ENCODE results near the gene CHRM1. TPM values are rescaled to one million over a fixed set of nuclear protein-coding genes. Genes with fewer than 3 reads are reported as not detected.

CHRM1 gene
- total RNA-seq, 1 donor from 2014 or later, result not detected

DNA sequence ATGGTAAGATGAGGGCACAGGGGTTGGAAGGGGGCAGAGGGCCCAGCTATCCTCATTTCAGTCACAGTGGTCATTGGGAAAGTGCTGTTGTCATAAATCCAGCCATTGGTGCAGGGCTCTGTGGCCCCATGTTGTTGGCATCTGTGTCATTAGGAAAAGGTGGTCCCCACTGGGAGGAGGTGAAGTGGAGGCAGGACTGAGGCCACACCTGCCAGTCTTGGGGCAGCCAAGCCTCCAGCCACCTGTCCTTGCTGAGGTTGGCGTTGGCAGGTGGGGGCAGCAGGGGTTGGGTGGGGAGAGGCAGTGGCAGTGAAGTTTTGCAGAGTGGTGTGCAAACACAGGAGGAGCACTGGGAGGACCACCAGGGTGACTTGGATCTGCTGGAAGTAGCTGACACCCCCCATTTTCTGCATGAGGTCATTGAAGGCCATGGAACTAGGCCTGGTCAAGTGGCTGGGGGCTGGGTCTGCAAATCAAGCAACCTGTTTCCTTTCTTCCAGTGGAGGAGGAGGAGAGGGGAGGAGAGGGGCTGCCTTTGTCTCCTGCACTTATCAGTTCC lies 38.3 kb upstream of the CHRM1 start:
- DNase-seq (ENCODE audit: low spot score), result no peak
- H3K4me1 Mint-ChIP-seq (ENCODE audit: unreplicated experiment), result peaks cover 16% of the 10 kb centered on the region
- H3K27ac Mint-ChIP-seq (ENCODE audit: unreplicated experiment), result no peak overlapping the region
- peaks cover 8% of the 10 kb centered on the region for H3K36me3 Mint-ChIP-seq (ENCODE audit: low read depth, unreplicated experiment)
- TF ChIP-seq, protein P1, sequence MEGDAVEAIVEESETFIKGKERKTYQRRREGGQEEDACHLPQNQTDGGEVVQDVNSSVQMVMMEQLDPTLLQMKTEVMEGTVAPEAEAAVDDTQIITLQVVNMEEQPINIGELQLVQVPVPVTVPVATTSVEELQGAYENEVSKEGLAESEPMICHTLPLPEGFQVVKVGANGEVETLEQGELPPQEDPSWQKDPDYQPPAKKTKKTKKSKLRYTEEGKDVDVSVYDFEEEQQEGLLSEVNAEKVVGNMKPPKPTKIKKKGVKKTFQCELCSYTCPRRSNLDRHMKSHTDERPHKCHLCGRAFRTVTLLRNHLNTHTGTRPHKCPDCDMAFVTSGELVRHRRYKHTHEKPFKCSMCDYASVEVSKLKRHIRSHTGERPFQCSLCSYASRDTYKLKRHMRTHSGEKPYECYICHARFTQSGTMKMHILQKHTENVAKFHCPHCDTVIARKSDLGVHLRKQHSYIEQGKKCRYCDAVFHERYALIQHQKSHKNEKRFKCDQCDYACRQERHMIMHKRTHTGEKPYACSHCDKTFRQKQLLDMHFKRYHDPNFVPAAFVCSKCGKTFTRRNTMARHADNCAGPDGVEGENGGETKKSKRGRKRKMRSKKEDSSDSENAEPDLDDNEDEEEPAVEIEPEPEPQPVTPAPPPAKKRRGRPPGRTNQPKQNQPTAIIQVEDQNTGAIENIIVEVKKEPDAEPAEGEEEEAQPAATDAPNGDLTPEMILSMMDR (IDR thresholded peaks at IDR 0.05; ENCODE audit: unreplicated experiment), result no peak
- H3K4me3 Mint-ChIP-seq (ENCODE audit: unreplicated experiment), result no peak overlapping the region
- peaks cover 2% of the 10 kb centered on the region for H3K27me3 Mint-ChIP-seq (ENCODE audit: unreplicated experiment)
- no peaks in the 10 kb centered on the region for H3K9me3 Mint-ChIP-seq (ENCODE audit: unreplicated experiment)

DNA sequence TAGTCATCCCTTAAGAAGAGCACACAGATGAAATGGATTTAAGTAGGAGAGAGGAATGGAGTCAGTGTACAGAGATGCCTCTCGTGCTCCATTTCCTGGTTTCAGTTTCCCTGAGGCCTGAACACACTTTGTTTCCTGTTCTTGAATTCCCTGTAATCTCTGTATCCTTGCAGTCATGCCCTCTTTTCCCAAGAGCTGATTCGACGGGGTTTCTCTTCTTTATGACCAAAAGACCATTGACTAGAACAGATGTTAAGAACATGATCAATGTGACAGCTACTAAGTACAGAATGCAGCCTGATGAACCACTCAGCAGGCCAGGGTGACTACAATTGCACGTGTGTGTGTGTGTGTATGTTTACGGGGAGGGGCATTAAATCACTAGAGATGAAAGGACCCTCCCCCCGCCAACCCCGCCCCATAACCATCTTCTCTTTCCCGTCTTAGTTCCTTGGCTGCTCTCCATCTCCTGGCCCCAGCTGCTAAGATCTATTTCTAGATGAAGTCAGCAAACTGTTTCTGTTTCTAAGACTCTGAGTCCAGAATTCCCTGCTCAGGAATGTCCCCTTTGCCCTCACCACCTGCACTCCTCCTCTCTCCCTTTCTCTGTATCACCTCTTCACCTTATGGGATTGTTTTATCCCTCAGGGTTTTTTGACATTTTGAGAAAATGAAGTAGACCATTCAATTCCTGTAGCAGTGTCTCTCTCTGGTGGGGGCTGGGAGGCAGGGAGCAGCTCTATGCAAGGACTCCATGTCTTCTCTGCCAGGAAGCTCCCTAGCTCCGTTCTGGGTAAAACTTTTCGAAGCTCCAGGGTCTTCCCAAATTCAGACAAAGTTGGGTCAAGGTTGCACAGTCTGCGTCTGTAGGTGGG lies 37.6 kb upstream of the CHRM1 start:
- Mint-ChIP-seq H3K27me3 (ENCODE audit: unreplicated experiment) (peaks cover 3% of the 10 kb centered on the region), H3K4me3 (ENCODE audit: unreplicated experiment) (no peak overlapping the region), H3K9me3 (ENCODE audit: unreplicated experiment) (no peaks in the 10 kb centered on the region), H3K36me3 (ENCODE audit: low read depth, unreplicated experiment) (peaks cover 9% of the 10 kb centered on the region), H3K27ac (ENCODE audit: unreplicated experiment) (peak overlapping the region; percentile 72), H3K4me1 (ENCODE audit: unreplicated experiment) (peaks cover 16% of the 10 kb centered on the region)
- TF ChIP-seq, protein P1 (IDR thresholded peaks at IDR 0.05; ENCODE audit: unreplicated experiment), result no peak
- DNase-seq (ENCODE audit: low spot score), result no peak

DNA sequence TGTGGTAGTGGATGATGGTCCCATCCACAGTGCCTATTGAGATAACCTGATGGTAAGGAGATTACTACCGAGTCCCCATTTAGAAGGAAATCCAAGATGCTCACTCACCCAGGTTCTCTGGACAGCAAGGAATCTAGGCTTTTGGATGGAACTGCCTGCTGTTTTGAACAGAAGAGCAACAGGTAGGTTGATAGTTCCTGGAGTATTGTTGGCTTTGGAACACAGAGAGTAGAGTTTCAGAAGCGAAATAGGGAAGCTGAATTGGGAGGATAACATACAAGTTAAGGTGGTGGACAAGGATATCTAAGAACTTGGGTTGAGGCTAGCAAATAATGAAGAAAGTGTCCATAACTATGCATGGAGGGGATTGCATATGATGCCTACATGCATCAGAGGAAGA lies 36.0 kb upstream of the CHRM1 start:
- TF ChIP-seq, protein P1 (IDR thresholded peaks at IDR 0.05; ENCODE audit: unreplicated experiment), result no peak
- peaks cover 10% of the 10 kb centered on the region for H3K36me3 Mint-ChIP-seq (ENCODE audit: low read depth, unreplicated experiment)
- no peaks in the 10 kb centered on the region for H3K9me3 Mint-ChIP-seq (ENCODE audit: unreplicated experiment)
- no peak for DNase-seq (ENCODE audit: low spot score)
- no peak overlapping the region for H3K27ac Mint-ChIP-seq (ENCODE audit: unreplicated experiment)
- H3K27me3 Mint-ChIP-seq (ENCODE audit: unreplicated experiment), result peaks cover 3% of the 10 kb centered on the region
- no peak overlapping the region for H3K4me3 Mint-ChIP-seq (ENCODE audit: unreplicated experiment)
- peaks cover 16% of the 10 kb centered on the region for H3K4me1 Mint-ChIP-seq (ENCODE audit: unreplicated experiment)

DNA sequence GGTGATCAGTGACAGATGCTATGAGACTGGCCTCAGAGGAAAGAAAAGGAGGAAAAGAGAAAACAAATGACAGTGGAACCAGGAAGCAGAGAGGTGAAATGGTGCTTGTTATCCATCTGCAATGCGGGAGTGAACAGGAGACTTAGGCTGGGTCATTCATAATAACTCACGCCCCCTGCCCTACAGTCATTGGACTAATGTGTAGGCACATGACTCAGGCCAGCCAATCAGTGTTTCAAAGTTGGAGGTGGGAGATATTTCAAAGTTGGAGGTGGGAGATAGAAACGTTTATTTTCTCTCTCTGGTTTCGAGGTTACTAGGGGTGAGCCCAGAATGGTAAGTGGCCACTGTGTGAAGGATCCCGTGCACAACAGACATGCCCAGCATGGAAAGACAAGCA lies 33.3 kb upstream of the CHRM1 start:
- peaks cover 1% of the 10 kb centered on the region for H3K27me3 Mint-ChIP-seq (ENCODE audit: unreplicated experiment)
- TF ChIP-seq, protein P1 (IDR thresholded peaks at IDR 0.05; ENCODE audit: unreplicated experiment), result no peak
- peaks cover 14% of the 10 kb centered on the region for H3K36me3 Mint-ChIP-seq (ENCODE audit: low read depth, unreplicated experiment)
- H3K4me3 Mint-ChIP-seq (ENCODE audit: unreplicated experiment), result no peak overlapping the region
- H3K9me3 Mint-ChIP-seq (ENCODE audit: unreplicated experiment), result no peaks in the 10 kb centered on the region
- no peak for DNase-seq (ENCODE audit: low spot score)
- no peak overlapping the region for H3K27ac Mint-ChIP-seq (ENCODE audit: unreplicated experiment)
- H3K4me1 Mint-ChIP-seq (ENCODE audit: unreplicated experiment), result peaks cover 13% of the 10 kb centered on the region

DNA sequence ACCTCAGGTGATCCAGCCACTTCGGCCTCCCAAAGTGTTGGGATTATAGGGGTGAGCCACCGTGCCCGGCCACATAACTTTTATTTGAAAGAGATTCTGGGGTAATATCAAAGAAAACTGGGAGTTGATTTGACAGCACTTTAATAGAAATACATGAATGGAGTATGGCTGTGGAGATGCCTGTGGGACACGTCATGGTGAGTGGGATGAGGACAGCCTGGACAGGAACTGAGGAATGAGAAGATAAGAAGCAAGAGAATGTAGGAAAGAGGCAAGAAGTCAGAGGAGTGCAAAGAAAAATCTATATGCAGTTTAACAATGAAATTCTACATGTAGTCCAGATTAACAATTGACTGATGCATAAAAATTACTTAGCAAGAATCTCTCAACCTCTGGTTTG lies 32.6 kb upstream of the CHRM1 start:
- H3K27ac Mint-ChIP-seq (ENCODE audit: unreplicated experiment), result no peak overlapping the region
- no peaks in the 10 kb centered on the region for H3K9me3 Mint-ChIP-seq (ENCODE audit: unreplicated experiment)
- TF ChIP-seq, protein P1 (IDR thresholded peaks at IDR 0.05; ENCODE audit: unreplicated experiment), result no peak
- no peak overlapping the region for H3K4me3 Mint-ChIP-seq (ENCODE audit: unreplicated experiment)
- peaks cover 8% of the 10 kb centered on the region for H3K4me1 Mint-ChIP-seq (ENCODE audit: unreplicated experiment)
- peaks cover 1% of the 10 kb centered on the region for H3K27me3 Mint-ChIP-seq (ENCODE audit: unreplicated experiment)
- peaks cover 11% of the 10 kb centered on the region for H3K36me3 Mint-ChIP-seq (ENCODE audit: low read depth, unreplicated experiment)
- DNase-seq (ENCODE audit: low spot score), result no peak
